ENCODE measurements around the gene PHACTR2.

- TF ChIP-seq POLR2A (IDR thresholded peaks at IDR 0.05): no peak
- TF ChIP-seq, protein P1, sequence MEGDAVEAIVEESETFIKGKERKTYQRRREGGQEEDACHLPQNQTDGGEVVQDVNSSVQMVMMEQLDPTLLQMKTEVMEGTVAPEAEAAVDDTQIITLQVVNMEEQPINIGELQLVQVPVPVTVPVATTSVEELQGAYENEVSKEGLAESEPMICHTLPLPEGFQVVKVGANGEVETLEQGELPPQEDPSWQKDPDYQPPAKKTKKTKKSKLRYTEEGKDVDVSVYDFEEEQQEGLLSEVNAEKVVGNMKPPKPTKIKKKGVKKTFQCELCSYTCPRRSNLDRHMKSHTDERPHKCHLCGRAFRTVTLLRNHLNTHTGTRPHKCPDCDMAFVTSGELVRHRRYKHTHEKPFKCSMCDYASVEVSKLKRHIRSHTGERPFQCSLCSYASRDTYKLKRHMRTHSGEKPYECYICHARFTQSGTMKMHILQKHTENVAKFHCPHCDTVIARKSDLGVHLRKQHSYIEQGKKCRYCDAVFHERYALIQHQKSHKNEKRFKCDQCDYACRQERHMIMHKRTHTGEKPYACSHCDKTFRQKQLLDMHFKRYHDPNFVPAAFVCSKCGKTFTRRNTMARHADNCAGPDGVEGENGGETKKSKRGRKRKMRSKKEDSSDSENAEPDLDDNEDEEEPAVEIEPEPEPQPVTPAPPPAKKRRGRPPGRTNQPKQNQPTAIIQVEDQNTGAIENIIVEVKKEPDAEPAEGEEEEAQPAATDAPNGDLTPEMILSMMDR (IDR thresholded peaks at IDR 0.05): no peak
These were observed 80.8 kb downstream of the PHACTR2 start for GRCh38 chr6:143758551-143758950.

All from tibial nerve (tissue), 3 donors.